ENCODE measurements around the gene PDXP. TPM values are rescaled to one million over a fixed set of nuclear protein-coding genes. Genes with fewer than 3 reads are reported as not detected.

Gene PDXP
- total and polyA plus RNA-seq, 9 of the 15 experiments (the other 6 are each of a cell fraction or from before 2014, with no cell fraction given), result 7.9 to 54.2 (median 38.8) TPM

DNA sequence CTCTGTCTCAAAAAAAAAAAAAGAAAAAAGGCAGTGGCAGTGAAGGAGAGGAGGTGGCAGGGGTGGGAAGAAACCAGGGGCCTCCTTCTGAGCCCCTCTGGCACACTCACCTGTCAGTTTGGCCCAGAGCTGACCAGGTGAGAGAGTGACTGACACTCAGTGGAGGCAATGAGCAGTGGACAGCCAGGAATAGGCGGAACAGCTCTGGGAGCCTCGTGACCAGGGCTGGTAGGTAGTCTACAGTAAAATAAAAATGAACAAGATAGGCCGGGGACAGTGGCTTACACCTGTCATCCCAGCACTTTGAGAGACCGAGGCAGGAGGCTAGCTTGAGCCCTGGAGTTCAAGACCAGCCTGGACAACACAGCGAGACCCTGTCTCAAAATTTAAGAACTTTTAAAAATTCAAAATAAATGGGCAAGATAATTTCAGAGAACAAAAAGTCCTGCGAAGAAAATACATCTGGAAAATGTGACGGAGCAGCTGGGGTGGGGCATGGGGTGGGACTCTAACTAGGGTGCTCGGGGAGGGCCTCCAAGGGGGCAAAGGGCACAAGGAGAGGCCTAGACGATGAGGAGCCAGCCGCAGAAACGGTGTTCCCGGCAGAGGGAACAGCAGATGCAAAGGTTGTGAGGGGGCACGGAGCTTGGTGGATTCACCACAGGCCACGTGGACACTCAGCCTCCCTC is 3.8 kb upstream of the PDXP start (continued):
- TF ChIP-seq, protein P1, sequence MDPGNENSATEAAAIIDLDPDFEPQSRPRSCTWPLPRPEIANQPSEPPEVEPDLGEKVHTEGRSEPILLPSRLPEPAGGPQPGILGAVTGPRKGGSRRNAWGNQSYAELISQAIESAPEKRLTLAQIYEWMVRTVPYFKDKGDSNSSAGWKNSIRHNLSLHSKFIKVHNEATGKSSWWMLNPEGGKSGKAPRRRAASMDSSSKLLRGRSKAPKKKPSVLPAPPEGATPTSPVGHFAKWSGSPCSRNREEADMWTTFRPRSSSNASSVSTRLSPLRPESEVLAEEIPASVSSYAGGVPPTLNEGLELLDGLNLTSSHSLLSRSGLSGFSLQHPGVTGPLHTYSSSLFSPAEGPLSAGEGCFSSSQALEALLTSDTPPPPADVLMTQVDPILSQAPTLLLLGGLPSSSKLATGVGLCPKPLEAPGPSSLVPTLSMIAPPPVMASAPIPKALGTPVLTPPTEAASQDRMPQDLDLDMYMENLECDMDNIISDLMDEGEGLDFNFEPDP (CRISPR knock-in tag; IDR thresholded peaks at IDR 0.05), result no peak
- no peak for TF ChIP-seq RBBP5 (IDR thresholded peaks at IDR 0.05; ENCODE audit: borderline replicate concordance, insufficient read depth, low read length, poor library complexity, severe bottlenecking)

DNA sequence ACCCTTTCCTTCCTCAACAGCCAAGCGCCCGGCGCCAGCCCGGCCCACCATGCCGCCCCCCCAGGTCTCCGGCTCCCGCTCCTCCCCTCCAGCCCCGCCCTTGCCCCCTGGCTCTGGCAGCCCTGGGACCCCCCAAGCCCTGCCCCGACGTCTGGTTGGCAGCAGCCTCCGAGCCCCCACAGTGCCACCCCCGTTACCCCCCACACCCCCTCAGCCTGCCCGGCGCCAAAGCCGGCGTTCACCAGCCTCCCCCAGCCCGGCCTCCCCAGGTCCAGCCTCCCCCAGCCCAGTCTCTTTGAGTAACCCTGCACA is 3.3 kb upstream of the PDXP start:
- POLR2A ChIA-PET, result interaction anchor here (0.9 kb wide), 1 partner anchor 18 kb away, joined by 3 read pairs; no protein-coding TSS in a partner anchor
- in situ Hi-C loops (cut with MboI), result no loop called here
- peaks cover 3% of the 10 kb centered on the region for H4K20me1 ChIP-seq (replicated peaks; ENCODE audit: control insufficient read depth, insufficient read depth, low read length)
- CTCF ChIA-PET (ENCODE audit: low intra/inter-chr PET ratio), result no interaction called here
- H3K79me2 ChIP-seq (ENCODE audit: control insufficient read depth, insufficient read depth, low read length), result peaks cover 17% of the 10 kb centered on the region
- H3K27me3 ChIP-seq (ENCODE audit: control insufficient read depth in 2 of 2, insufficient read depth in 2 of 2, low read length in 2 of 2), result no peaks in the 10 kb centered on the region
- intact Hi-C loops (cut with micrococcal nuclease), result no loop called here
- no peak overlapping the region for H3K4me2 ChIP-seq (ENCODE audit: insufficient read depth, low read length)
- H3K9me3 ChIP-seq (replicated peaks; ENCODE audit: control insufficient read depth, insufficient read depth, low read depth, low read length), result no peaks in the 10 kb centered on the region
- FAIRE-seq (no peak), DNase-seq (ENCODE audit: extremely low read depth in 1 of 4, low spot score in 3 of 4) (no peak), ATAC-seq (no peak)
- WGBS (ENCODE audit: insufficient coverage, low coverage, missing lambda C conversion rate), result 93% methylated on average over 3 of the region's 17 CpGs
- H3K27ac ChIP-seq (ENCODE audit: extremely low read depth, low read depth, low read length), result no peak overlapping the region
- H3K9ac ChIP-seq (ENCODE audit: insufficient read depth in 1 of 2, low read depth in 2 of 2, low read length in 2 of 2), result no peak overlapping the region; a peak in 1 of 4 replicates
- no peak overlapping the region for H2AFZ ChIP-seq (ENCODE audit: low read depth, low read length)
- peaks cover 6 to 13% of the 10 kb centered on the region in 2 experiments for H3K4me1 ChIP-seq (replicated peaks in 1 of 2; ENCODE audit: control insufficient read depth in 2 of 2, insufficient read depth in 2 of 2, low read length in 2 of 2)
- peaks cover 2% of the 10 kb centered on the region for H3K9me1 ChIP-seq (ENCODE audit: control insufficient read depth, insufficient read depth, low read length)
- BruUV-seq (replicated peaks), result no TSS peak
- no peak overlapping the region for H3K4me3 ChIP-seq
- peaks cover 27% of the 10 kb centered on the region; the same call in 2 of the 3 replicates for H3K36me3 ChIP-seq (ENCODE audit: control insufficient read depth, insufficient read depth, low read length)
- TF ChIP-seq, protein P2, sequence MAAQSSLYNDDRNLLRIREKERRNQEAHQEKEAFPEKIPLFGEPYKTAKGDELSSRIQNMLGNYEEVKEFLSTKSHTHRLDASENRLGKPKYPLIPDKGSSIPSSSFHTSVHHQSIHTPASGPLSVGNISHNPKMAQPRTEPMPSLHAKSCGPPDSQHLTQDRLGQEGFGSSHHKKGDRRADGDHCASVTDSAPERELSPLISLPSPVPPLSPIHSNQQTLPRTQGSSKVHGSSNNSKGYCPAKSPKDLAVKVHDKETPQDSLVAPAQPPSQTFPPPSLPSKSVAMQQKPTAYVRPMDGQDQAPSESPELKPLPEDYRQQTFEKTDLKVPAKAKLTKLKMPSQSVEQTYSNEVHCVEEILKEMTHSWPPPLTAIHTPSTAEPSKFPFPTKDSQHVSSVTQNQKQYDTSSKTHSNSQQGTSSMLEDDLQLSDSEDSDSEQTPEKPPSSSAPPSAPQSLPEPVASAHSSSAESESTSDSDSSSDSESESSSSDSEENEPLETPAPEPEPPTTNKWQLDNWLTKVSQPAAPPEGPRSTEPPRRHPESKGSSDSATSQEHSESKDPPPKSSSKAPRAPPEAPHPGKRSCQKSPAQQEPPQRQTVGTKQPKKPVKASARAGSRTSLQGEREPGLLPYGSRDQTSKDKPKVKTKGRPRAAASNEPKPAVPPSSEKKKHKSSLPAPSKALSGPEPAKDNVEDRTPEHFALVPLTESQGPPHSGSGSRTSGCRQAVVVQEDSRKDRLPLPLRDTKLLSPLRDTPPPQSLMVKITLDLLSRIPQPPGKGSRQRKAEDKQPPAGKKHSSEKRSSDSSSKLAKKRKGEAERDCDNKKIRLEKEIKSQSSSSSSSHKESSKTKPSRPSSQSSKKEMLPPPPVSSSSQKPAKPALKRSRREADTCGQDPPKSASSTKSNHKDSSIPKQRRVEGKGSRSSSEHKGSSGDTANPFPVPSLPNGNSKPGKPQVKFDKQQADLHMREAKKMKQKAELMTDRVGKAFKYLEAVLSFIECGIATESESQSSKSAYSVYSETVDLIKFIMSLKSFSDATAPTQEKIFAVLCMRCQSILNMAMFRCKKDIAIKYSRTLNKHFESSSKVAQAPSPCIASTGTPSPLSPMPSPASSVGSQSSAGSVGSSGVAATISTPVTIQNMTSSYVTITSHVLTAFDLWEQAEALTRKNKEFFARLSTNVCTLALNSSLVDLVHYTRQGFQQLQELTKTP (IDR thresholded peaks at IDR 0.05; ENCODE audit: low read depth in 1 of 2, partially characterized antibody in 2 of 2), result no peak
- TF ChIP-seq RBFOX2 (IDR thresholded peaks at IDR 0.05; ENCODE audit: low read depth, low read length), result no peak
- no peak for TF ChIP-seq MCM2 (IDR thresholded peaks at IDR 0.05; ENCODE audit: low read depth)
- TF ChIP-seq ZNF146 (CRISPR knock-in tag; IDR thresholded peaks at IDR 0.05; ENCODE audit: unreplicated experiment), result no peak
- TF ChIP-seq ZFPM2 (CRISPR knock-in tag; IDR thresholded peaks at IDR 0.05), result no peak
- no peak for TF ChIP-seq HNRNPH1 (optimal IDR thresholded peaks at IDR 0.05; ENCODE audit: low read depth, low read length)
- TF ChIP-seq FOXK1 (CRISPR knock-in tag; IDR thresholded peaks at IDR 0.05; ENCODE audit: borderline replicate concordance), result no peak
- TF ChIP-seq, protein P3, sequence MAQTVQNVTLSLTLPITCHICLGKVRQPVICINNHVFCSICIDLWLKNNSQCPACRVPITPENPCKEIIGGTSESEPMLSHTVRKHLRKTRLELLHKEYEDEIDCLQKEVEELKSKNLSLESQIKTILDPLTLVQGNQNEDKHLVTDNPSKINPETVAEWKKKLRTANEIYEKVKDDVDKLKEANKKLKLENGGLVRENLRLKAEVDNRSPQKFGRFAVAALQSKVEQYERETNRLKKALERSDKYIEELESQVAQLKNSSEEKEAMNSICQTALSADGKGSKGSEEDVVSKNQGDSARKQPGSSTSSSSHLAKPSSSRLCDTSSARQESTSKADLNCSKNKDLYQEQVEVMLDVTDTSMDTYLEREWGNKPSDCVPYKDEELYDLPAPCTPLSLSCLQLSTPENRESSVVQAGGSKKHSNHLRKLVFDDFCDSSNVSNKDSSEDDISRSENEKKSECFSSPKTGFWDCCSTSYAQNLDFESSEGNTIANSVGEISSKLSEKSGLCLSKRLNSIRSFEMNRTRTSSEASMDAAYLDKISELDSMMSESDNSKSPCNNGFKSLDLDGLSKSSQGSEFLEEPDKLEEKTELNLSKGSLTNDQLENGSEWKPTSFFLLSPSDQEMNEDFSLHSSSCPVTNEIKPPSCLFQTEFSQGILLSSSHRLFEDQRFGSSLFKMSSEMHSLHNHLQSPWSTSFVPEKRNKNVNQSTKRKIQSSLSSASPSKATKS (CRISPR knock-in tag; IDR thresholded peaks at IDR 0.05), result no peak
- no peak for TF ChIP-seq NEUROD1 (IDR thresholded peaks at IDR 0.05; ENCODE audit: borderline replicate concordance, low read depth, low read length, partially characterized antibody)
- no peak for TF ChIP-seq NR2F6 (CRISPR knock-in tag; IDR thresholded peaks at IDR 0.05)
- no peak for TF ChIP-seq SMAD1 (IDR thresholded peaks at IDR 0.05; ENCODE audit: low read depth, low read length, partially characterized antibody)
